SK-N-DZ (cell line): ENCODE data around the gene PVR. TPM values are rescaled to one million over a fixed set of nuclear protein-coding genes. Genes with fewer than 3 reads are reported as not detected.
"Not testable (repeated sequence)": the region's sequence is repeated elsewhere in the genome, so short reads cannot be mapped to it uniquely, and the experiment has no call there.

Experiments used
- DNase-seq: peaks from one replicate; pipeline ENCODE4 v3.0.0-alpha.2; 2015; ENCODE audit warnings: low spot score
- polyA plus RNA-seq, 2 experiments: library from polyadenylated mRNA; depleted of rRNA; stranded (reverse); fragments of >200 nt; gene quantifications; 2 replicates each; pipeline ENCODE4 v1.2.3, GENCODE V29; 2014

PVR gene
- polyA plus RNA-seq (2014; cell fraction: cytosol; rRNA removed) = 16.6 and 18.6 TPM in 2 replicates
- polyA plus RNA-seq (2014; cell fraction: nucleus; rRNA removed) = 8.1 and 8.3 TPM in 2 replicates

GRCh38 chr19:44643605-44644401, at the start of gene PVR:
Gene PVR (plus strand): TSS chr19:44643910. CDS start chr19:44644097, 187 bp downstream.
- DNase-seq = peak; percentile 58

- no peak for DNase-seq
Observed at GRCh38 chr19:44596428-44597130, 47.1 kb upstream of the PVR start.

- DNase-seq = no peak
Observed at GRCh38 chr19:44597131-44597491, 46.6 kb upstream of the PVR start.

GRCh38 chr19:44598355-44598754, 45.4 kb upstream of the PVR start:
- no peak for DNase-seq

- DNase-seq = no peak
Observed at GRCh38 chr19:44598880-44599279, 44.8 kb upstream of the PVR start.

- no peak for DNase-seq
Observed at GRCh38 chr19:44600466-44600865, 43.2 kb upstream of the PVR start.

- DNase-seq = no peak
Observed at GRCh38 chr19:44602081-44602480, 41.6 kb upstream of the PVR start.

GRCh38 chr19:44603201-44603945, 40.3 kb upstream of the PVR start:
- DNase-seq = no peak

GRCh38 chr19:44604241-44604640, 39.5 kb upstream of the PVR start:
- no peak for DNase-seq

GRCh38 chr19:44605547-44605946, 38.2 kb upstream of the PVR start:
- DNase-seq = no peak

- DNase-seq = no peak
Observed at GRCh38 chr19:44607049-44607448, 36.7 kb upstream of the PVR start.

- DNase-seq = no peak
Observed at GRCh38 chr19:44607917-44608316, 35.8 kb upstream of the PVR start.

GRCh38 chr19:44608391-44608821, 35.3 kb upstream of the PVR start:
- DNase-seq = no peak

GRCh38 chr19:44609219-44609618, 34.5 kb upstream of the PVR start:
- no peak for DNase-seq

- DNase-seq = not testable (repeated sequence)
Observed at GRCh38 chr19:44610497-44610896, 33.2 kb upstream of the PVR start.

- no peak for DNase-seq
Observed at GRCh38 chr19:44611812-44612295, 31.9 kb upstream of the PVR start.

- DNase-seq = no peak
Observed at GRCh38 chr19:44613295-44614178, 30.2 kb upstream of the PVR start, which contains the start of gene IGSF23. Gene IGSF23 (plus strand): TSS chr19:44613563. CDS start chr19:44613646, 83 bp downstream.

GRCh38 chr19:44614313-44614712, 29.4 kb upstream of the PVR start:
- DNase-seq = no peak

- DNase-seq = no peak
Observed at GRCh38 chr19:44615863-44616247, 27.9 kb upstream of the PVR start.

- DNase-seq = no peak
Observed at GRCh38 chr19:44617110-44617880, 26.4 kb upstream of the PVR start.
